ENCODE measurements around the gene SEC24C. TPM values are rescaled to one million over a fixed set of nuclear protein-coding genes. Genes with fewer than 3 reads are reported as not detected.
"Not testable (repeated sequence)": the region's sequence is repeated elsewhere in the genome, so short reads cannot be mapped to it uniquely, and the experiment has no call there.

Gene SEC24C
- polyA plus RNA-seq, 1 donor = 49.9 TPM

DNA sequence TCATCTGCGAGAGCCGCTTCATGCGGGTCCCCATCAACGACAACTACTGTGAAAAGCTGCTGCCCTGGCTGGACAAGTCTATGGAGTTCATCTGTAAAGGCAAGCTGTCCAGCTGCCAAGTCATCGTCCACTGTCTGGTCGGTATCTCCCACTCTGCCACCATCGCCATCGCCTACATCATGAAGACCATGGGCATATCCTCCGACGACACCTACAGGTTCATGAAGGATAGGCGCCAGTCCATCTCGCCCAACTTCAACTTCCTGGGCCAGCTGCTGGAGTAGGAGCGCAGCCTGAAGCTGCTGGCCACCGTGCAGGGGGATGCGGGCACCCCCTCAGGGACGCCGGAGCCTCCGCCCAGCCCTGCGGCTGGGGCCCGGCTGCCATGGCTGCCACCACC lies 11.7 kb upstream of the SEC24C start:
- no peak for DNase-seq (ENCODE audit: low read depth)

DNA sequence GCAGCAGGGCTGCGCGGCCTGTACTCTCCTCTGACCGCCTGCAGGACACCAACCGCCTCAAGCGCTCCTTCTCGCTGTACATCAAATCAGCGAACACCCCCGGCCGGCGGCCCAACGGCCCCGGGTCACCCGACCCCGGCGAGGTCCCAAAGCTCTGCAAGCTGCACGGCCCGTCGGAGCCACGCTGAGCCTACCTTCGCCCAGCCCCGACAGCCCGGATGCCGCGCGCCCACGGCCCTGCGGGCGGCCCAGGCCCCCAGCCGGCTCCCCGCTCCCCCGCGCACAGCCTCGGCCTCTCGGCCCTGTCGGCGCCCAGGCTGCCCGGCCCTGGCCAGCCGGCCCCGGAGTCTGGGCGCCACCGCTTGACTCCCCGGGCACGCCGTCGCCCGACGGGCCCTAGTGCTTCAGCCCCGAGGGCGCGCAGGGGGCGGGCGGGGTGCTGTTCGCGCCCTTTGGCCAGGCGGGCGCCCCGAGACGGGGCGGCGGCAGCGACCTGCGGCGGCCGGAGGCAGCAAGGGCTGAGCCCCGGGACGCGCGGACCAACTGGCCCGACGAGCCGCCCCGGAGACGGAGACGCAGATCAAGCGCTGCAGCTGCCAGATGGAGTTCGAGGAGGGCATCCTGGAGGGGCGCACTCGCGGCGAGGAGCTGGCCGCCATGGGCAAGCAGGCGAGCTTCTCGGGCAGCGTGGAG lies 11.1 kb upstream of the SEC24C start:
- no peak for DNase-seq (ENCODE audit: low read depth)

DNA sequence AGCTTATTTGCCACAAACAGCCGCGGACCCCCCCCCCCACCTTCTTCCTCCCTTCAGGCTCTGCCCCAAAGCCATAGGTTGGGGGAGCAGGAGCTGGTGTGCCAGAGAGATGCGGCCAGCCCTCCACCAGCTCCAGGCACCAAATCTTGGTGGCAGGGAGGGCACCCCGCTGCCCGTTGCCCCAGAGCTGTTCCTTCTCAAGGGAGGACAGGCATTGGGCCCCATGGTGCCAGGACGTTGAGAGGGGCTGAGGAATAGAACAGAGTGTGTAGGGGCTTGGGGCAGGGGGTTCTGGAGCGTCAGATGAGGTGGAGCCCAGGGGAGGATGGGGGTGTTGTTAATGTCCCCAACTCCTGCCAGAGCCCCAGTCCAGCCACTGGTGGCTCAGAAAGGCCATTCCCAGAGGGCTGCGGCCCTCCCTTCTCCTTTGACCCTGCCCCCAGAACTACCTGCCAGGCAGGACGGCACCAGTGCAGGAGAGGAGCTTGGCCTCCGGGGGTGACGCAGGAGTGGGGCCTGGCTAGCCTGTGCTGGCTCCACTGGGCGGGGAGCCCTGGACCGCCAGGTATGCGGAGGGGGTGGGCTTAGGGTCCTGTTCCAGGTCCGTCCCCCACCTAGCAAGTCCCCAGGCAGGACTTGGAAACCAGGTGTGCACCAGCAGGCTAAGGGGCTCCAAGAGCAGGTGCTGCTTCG lies 10.0 kb upstream of the SEC24C start:
- DNase-seq (ENCODE audit: low read depth) = no peak

DNA sequence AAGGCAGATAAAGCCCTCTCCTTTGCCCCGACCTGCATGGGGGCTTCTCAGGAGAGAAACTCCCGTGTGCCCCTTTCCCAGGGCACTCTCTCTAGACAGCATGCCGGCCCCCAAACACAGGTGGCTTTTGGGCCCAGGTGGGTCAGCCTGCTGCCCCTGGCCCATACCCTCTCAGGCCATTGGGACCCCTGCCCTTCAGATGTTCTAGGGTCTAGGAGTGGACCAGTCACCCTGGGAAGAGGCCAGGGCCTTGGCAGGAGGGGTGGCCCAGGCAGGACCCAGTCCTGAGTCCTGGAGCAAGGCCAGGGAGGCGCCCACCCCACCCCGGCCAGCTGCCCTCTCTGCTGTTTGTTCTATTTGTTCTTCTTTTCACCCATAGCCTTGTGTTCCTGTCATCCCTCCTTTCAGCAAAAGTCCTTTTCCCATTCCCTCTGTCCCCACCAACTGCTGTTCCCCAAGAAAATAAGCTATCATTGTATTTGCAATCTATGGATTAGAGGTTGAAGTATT lies 9.3 kb upstream of the SEC24C start:
- DNase-seq (ENCODE audit: low read depth) = no peak

DNA sequence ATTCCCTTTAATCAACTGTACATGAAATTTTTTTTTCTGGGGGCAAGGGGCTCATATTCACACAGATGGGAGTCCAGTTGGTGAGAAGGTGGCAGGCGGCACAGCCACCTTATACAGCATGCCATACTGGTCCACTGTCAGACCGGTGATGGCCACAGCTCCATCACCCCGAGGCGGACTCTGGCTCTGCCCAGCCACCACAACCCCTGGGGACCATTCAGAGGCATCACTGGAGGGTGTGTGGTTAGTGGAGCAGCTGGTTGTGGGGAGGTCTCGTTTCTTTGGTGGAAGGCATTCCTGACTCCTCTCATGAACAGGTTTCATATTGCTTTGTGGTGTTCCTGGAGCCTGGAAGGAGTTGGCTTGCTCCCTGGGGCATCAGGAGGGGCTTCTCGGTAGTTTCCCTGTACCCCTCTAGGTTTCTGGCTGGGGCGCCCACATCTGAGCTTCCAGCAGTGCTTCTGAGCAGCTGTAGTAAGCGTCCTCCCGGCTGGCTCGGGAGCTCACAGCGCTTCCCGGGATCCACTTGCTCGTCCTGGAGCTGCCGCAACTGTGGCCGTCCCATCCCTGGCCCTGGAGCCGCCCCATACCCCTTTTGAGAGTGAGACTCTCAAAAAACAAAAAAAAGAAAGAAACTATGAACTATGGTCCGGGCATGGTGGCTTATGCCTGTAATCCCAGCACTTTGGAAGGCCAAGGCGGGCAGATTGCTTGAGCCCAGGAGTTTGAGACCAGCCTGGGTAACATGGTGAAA lies 3.5 kb upstream of the SEC24C start:
- not testable (repeated sequence) for DNase-seq (ENCODE audit: low read depth)

- DNase-seq (ENCODE audit: low read depth) = no peak
These were observed 1.8 kb upstream of the SEC24C start for GRCh38 chr10:73742454-73742734.

GRCh38 chr10:73743327-73743904 lies 756 bp upstream of the SEC24C start:
- no peak for DNase-seq (ENCODE audit: low read depth)

GRCh38 chr10:73744664-73744975 lies 448 bp downstream of the SEC24C start:
- DNase-seq (ENCODE audit: low read depth) = peak; percentile 32

- no peak for DNase-seq (ENCODE audit: low read depth)
These were observed 2.5 kb downstream of the SEC24C start for GRCh38 chr10:73746721-73747120.

- no peak for DNase-seq (ENCODE audit: low read depth)
These were observed 6.6 kb downstream of the SEC24C start for GRCh38 chr10:73750819-73751218.

GRCh38 chr10:73756183-73756582 lies 12.0 kb downstream of the SEC24C start:
- DNase-seq (ENCODE audit: low read depth) = no peak

GRCh38 chr10:73758704-73759511 lies 14.7 kb downstream of the SEC24C start:
- no peak for DNase-seq (ENCODE audit: low read depth)

DNA sequence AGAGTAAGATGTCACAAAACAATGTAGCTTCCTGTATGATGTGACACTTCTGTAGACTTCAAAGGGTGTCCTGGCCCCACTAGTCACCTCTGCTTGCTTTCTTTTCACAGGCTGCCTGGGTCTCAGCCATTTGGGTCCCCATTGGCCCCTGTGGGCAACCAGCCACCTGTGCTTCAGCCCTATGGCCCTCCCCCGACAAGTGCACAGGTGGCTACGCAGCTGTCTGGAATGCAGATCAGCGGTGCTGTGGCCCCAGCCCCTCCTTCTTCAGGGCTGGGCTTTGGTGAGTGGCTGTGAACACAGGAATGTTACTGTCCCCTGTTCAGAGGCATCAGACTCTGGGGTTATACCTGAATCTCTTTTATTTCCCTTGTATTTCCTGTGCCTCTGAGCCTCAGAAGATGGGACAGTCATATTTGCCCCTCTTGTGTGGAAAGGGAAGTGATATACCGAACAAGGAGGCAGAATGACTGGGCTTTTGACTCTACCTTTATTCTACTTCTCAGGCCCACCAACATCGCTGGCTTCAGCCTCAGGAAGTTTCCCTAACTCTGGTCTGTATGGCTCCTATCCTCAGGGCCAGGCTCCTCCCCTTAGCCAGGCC lies 15.4 kb downstream of the SEC24C start:
- DNase-seq (ENCODE audit: low read depth) = no peak

DNA sequence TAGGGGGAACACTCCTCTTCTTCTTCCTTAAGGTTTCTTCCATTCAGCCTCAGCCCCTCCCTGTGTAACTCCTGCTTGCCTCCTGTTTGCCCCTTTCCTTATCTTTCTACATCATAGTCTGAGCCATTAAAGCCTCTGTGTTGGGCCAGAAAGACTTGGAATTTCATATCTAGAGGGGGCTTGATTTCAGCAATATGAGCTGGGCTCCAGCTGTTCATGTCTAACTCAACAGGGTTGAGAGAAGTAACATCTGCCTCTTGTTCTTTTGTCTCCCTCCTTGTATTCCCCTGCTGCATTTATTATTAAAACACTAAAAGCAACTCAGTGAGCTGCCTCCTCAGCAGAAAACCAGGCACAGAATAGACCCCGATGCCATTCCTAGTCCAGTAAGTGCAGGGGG lies 17.6 kb downstream of the SEC24C start:
- no peak for DNase-seq (ENCODE audit: low read depth)

- no peak for DNase-seq (ENCODE audit: low read depth)
These were observed 18.7 kb downstream of the SEC24C start for GRCh38 chr10:73762915-73763314.

DNA sequence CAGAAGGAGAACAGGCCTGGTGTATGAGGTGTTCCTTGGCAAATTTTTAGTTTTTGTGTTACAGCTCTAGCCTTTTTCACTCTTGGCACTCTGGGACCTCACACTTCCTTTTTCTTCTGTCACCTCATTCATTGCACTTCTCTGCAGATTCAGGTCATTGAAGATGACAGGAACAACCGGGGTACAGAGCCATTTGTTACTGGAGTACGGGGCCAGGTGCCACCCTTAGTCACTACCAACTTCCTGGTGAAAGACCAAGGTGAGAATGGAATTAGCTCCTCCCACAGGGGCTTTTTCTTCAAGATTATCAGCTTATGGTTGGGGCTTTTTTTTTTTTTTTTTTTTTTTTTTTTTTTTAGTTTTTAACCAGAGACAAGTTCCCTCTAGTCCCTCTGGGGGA lies 19.2 kb downstream of the SEC24C start:
- DNase-seq (ENCODE audit: low read depth) = no peak

- DNase-seq (ENCODE audit: low read depth) = no peak
These were observed 20.9 kb downstream of the SEC24C start for GRCh38 chr10:73765066-73765465.

- no peak for DNase-seq (ENCODE audit: low read depth)
These were observed 24.7 kb downstream of the SEC24C start for GRCh38 chr10:73768881-73769280.

GRCh38 chr10:73769396-73769795 lies 25.2 kb downstream of the SEC24C start:
- no peak for DNase-seq (ENCODE audit: low read depth)

GRCh38 chr10:73771722-73772280 lies 27.6 kb downstream of the SEC24C start:
- DNase-seq (ENCODE audit: low read depth) = peak; percentile 67
